Activated naive CD4-positive, alpha-beta T cell treated with anti-CD3 and anti-CD28 coated beads for 36 hours (primary cell): Measurements from ENCODE around the gene HIPK4. TPM values are rescaled to one million over a fixed set of nuclear protein-coding genes. Genes with fewer than 3 reads are reported as not detected.

Source experiments
- CTCF ChIA-PET: fragments of 350-600 bp; sonication (Branson Sonifier 250); formaldehyde crosslinking; loops from one replicate; lab custom pipeline; 2021; ENCODE audit warnings: antibody characterized with exemption; lab: Charles Lee
- DNase-seq: peaks from one replicate; pipeline ENCODE4 v3.0.0-alpha.2; 2020
- H3K27ac Mint-ChIP-seq: one replicate; pipeline ENCODE4 v1.8.0; 2021; ENCODE audit warnings: mild to moderate bottlenecking, mixed read lengths
- H3K27me3 Mint-ChIP-seq: one replicate; pipeline ENCODE4 v1.8.0; 2021; ENCODE audit warnings: low read depth, mixed read lengths
- H3K36me3 Mint-ChIP-seq: one replicate; pipeline ENCODE4 v1.8.0; 2021; ENCODE audit warnings: low read depth, mixed read lengths
- H3K4me1 Mint-ChIP-seq: one replicate; pipeline ENCODE4 v1.8.0; 2021; ENCODE audit warnings: low read depth, mixed read lengths
- H3K4me3 Mint-ChIP-seq: one replicate; pipeline ENCODE4 v1.8.0; 2021; ENCODE audit warnings: mild to moderate bottlenecking, moderate library complexity, mixed read lengths
- H3K9me3 Mint-ChIP-seq: one replicate; pipeline ENCODE4 v1.8.0; 2021; ENCODE audit warnings: mixed read lengths
- intact Hi-C: fragments of 100-400 bp; cut with micrococcal nuclease; formaldehyde crosslinking; loops from one replicate; pipeline ENCODE4 v1.15.1; 2023
- total RNA-seq, 2 experiments: library from RNA; stranded (reverse); gene quantifications; one replicate each; pipeline ENCODE4 v1.2.3, GENCODE V29; 2021

Gene HIPK4
- total RNA-seq, 2 experiments from 2014 or later = not detected

DNA sequence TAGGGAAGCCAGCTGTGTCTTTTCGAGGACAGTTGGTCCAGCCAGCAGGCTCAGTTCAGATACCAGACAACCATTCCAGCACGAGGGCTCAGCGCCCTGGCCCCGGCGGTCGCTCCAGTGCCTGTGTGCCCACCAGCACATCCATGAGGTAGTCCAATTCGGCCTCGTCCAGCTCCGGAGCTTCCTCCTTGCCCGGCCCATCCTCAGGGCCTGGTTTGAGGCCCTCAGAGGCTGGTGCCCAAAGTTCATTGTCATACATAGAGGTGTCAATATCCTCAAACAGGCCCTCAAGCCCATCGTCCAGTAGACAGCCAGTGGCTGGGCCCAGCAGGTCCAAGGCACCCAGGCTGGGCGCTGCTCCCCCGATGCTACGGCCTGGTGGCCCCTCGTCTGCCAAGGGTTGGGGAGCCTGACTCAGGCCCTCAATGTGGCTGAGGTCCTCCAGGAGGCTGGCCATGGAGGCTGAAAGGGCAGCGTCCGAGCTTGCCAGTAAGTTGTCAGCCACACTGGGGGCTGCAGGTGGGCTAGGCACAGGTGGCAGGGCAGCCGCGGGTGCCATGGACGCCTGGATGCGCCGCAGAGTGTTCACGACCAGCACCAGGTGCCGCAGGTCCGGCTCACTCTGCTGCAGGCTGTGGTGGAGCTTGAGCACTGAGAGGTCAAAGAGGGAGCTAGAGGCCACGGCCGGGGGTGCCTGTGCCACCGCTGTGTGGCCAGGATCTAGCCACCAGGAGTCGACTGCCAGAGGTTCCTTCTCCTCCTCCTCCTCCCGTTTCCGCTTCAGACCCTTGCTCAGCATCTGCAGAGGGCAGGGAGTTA is 33.0 kb upstream of the HIPK4 start:
- H3K9me3 Mint-ChIP-seq = no peaks in the 10 kb centered on the region
- peaks cover 12% of the 10 kb centered on the region for H3K36me3 Mint-ChIP-seq
- peak overlapping the region; percentile 86 for H3K4me3 Mint-ChIP-seq
- intact Hi-C loops = no loop called here
- peak overlapping the region; percentile 94 for H3K27ac Mint-ChIP-seq
- peaks cover 22% of the 10 kb centered on the region for H3K4me1 Mint-ChIP-seq
- CTCF ChIA-PET = interaction anchor here (1.2 kb wide), 1 partner anchor 15 kb away, joined by 3 read pairs; no protein-coding TSS in a partner anchor
- DNase-seq = no peak
- H3K27me3 Mint-ChIP-seq = no peaks in the 10 kb centered on the region

DNA sequence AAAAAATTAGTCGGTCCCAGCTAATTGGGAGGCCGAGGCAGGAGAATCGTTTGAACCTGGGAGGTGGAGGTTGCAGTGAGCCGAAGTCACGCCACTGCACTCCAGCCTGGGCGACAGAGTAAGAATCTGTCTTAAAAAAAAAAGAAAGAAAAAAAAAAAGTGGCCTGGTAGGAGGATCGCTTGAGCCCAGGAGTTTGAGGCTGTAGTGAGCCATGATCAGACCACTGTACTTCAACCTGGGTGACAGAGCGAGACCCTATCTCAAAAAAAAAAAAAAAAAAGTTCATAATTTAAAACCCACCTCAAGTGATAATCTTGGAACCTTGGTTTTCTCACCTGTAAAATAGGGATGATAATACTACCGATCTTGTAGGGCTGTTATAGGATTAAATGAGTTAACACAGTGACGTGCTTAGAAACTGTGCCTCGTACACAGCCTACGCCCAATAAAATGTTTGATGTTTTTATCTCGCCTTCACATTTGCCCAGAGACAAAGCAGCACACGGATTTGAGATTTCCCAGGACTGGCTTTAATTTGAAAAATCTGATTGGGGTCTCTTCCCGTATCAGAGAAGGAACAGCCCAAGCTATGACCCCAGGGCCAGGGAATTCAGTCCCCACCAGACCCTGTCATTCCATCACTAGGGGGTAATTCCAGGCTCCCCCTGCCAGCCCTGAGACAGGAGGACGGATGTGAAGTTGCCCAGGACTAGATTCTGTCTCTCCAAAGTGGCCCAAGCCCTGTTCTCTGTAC is 32.2 kb upstream of the HIPK4 start:
- intact Hi-C loops = loop anchor here (1.0 kb wide), 2 partner anchors 22 to 44 kb away; partner anchors contain the start of gene SERTAD3
- no peak for DNase-seq
- Mint-ChIP-seq H3K9me3 (no peaks in the 10 kb centered on the region), H3K4me3 (peak overlapping the region; percentile 86), H3K27me3 (no peaks in the 10 kb centered on the region), H3K4me1 (peaks cover 27% of the 10 kb centered on the region), H3K27ac (peak overlapping the region; percentile 94), H3K36me3 (peaks cover 12% of the 10 kb centered on the region)
- CTCF ChIA-PET = interaction anchor here (0.6 to 2.8 kb wide), 6 partner anchors 12 to 21 kb away, joined by 4 to 15 read pairs (median 8); no protein-coding TSS in a partner anchor

DNA sequence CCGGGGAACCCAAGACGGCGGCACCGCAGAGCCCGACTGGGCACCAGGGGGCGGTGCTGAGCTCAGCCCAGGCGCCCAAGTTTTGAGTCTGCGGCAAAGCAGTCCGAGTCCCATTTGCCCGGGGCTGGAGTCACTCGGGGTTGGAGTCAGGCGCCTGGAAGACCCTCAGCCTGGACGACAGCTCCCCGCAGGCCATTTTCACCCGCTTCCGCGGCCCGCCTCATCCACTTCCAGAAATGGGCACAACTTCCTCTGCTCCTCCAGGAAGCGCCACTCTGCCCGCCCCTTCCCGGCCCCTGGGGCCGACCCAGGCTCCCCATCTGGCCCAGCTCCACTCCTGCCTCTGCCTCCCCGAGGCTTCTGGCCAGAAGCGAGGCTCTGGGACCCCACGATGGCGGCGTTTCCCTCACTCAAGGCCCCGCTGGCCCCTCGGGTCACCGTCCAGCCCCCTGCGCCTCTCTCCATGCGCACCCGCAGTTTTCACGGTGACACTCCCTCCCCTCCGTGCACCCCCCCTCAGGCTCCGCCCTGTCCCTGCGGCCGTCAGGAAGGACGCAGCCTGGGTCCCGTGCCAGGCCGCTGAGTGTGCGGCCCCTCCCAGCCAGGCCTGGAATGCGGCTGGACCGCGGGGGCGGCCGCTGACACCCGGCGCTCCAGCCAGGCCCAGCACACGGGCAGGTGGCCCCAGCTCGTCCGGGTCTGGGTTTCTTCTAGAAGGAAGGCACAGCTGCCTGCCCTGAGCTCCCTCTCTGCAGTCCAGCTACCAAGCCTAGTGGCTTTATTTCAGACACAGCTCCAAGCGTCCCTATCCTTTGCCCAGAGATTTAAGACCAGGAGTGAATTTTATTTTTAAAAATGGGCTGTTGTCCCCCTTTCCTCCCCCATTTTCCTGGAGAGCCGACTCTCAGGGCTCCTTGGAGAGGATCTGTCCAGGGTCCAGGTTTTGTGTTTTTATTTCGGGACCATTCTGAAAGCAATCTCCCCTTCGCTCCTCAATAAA is 31.1 kb upstream of the HIPK4 start:
- peak; percentile 84 for DNase-seq
- Mint-ChIP-seq H3K36me3 (peaks cover 12% of the 10 kb centered on the region), H3K4me3 (peak overlapping the region; percentile 86), H3K27ac (peak overlapping the region; percentile 94), H3K27me3 (no peaks in the 10 kb centered on the region), H3K9me3 (no peaks in the 10 kb centered on the region), H3K4me1 (peaks cover 28% of the 10 kb centered on the region)
- CTCF ChIA-PET = interaction anchor here (0.6 to 2.8 kb wide), 24 partner anchors 10 to 452 kb away, joined by 3 to 15 read pairs (median 4); partner anchors contain the start of genes BLVRB, C19orf47 and PLD3
- intact Hi-C loops = loop anchor here (1.0 kb wide), 2 partner anchors 23 to 45 kb away; partner anchors contain the start of gene SERTAD3

DNA sequence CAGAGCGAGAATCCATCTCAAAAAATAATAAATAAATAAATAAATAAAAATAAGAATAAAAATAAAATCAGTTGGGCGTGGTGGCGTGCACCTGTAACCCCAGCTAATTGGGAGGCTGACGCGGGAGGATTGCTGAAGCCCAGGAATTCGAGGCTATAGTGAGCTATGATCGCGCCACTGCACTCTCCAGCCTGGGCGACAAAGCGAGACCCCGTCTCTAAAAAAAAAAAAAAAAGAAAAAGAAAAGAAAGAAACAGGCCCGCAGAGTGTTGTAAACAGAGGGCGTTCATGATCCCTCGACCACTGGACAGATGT is 30.4 kb upstream of the HIPK4 start:
- Mint-ChIP-seq H3K36me3 (peaks cover 10% of the 10 kb centered on the region), H3K27me3 (no peaks in the 10 kb centered on the region), H3K4me3 (peak overlapping the region; percentile 86), H3K27ac (peak overlapping the region; percentile 94), H3K4me1 (peaks cover 28% of the 10 kb centered on the region), H3K9me3 (no peaks in the 10 kb centered on the region)
- intact Hi-C loops = no loop called here
- no peak for DNase-seq
- CTCF ChIA-PET = interaction anchor here (0.6 to 2.8 kb wide), 24 partner anchors 9 to 451 kb away, joined by 3 to 15 read pairs (median 4); partner anchors contain the start of genes BLVRB, C19orf47 and PLD3

DNA sequence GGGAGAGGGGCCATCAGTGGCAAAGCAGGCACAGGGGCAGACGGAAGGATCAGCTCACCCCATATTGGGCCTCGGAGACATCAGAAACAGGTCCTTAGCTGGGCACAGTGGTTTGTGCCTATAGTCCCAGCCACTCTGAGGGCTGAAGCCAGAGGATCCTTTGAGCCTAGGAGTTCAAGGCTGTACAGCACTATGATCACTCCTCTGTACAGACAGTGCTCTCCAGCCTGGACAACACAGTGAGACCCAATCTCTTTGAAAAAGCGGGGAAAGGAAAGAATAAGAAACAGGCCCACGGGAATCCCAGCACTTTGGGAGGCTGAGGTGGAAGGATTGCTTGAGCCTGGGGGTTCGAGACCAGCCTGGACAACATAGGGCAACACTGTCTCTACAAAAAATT is 29.8 kb upstream of the HIPK4 start:
- peak overlapping the region; percentile 52 for H3K4me3 Mint-ChIP-seq
- peaks cover 27% of the 10 kb centered on the region for H3K4me1 Mint-ChIP-seq
- CTCF ChIA-PET = interaction anchor here (0.6 to 2.8 kb wide), 12 partner anchors 9 to 124 kb away, joined by 3 to 15 read pairs (median 6); partner anchors contain the start of gene BLVRB
- no peaks in the 10 kb centered on the region for H3K9me3 Mint-ChIP-seq
- no peaks in the 10 kb centered on the region for H3K27me3 Mint-ChIP-seq
- no peak for DNase-seq
- H3K36me3 Mint-ChIP-seq = peaks cover 9% of the 10 kb centered on the region
- intact Hi-C loops = no loop called here
- no peak overlapping the region for H3K27ac Mint-ChIP-seq

DNA sequence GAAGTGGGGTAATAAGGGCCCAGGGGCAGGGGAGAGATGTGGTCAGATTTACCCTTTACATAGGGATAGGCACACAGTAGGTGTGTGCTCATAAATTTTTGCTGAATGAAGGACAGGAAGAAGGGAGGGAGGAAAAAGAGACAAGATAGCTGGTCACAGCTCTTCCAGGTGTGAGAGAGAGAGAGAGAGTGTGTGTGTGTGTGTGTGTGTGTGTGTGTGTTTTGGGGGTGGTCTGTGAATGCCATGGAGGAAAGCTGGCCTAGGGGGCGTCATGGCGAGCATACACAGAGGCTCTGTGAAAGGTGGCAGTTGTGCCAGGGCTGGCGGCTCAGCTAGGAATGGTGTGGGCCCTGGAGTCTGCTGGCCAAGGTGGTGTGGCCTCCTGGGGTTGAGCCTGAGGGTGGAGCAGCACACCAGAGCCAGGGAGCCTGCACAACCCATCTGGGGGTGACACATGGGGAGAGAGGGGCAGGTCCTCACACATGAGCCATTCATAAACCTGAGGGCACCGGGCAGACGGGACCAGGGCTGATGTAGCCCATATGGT is 29.2 kb upstream of the HIPK4 start:
- Mint-ChIP-seq H3K4me1 (peaks cover 22% of the 10 kb centered on the region), H3K36me3 (peaks cover 5% of the 10 kb centered on the region), H3K9me3 (no peaks in the 10 kb centered on the region), H3K27ac (no peak overlapping the region), H3K4me3 (no peak overlapping the region), H3K27me3 (no peaks in the 10 kb centered on the region)
- intact Hi-C loops = no loop called here
- CTCF ChIA-PET = interaction anchor here (0.6 to 2.8 kb wide), 4 partner anchors 15 to 124 kb away, joined by 3 to 15 read pairs (median 3); no protein-coding TSS in a partner anchor
- no peak for DNase-seq

DNA sequence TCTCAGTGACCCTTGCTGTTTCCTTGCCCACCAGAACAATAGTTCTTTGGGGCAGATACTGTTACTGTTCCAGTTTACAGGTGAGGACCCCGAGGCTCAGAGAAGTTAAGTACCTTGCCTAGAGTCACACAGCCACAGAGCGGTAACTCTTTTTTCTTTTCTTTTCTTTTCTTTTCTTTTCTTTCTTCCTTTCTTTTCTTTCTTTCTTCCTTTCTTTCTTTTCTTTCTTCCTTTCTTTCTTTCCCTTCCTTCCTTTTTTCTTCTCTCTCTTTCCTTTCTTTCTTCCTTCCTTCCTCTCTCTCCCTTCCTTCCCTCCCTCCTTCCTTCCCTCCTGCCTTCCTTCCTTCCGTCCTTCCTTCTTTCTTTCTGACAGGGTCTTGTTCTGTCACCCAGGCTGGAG is 28.1 kb upstream of the HIPK4 start:
- Mint-ChIP-seq H3K27ac (no peak overlapping the region), H3K27me3 (no peaks in the 10 kb centered on the region), H3K4me1 (peaks cover 16% of the 10 kb centered on the region), H3K36me3 (peaks cover 5% of the 10 kb centered on the region), H3K4me3 (no peak overlapping the region), H3K9me3 (no peaks in the 10 kb centered on the region)
- intact Hi-C loops = no loop called here
- no peak for DNase-seq
- CTCF ChIA-PET = interaction anchor here (0.6 kb wide), 1 partner anchor 304 kb away, joined by 3 read pairs; no protein-coding TSS in a partner anchor

DNA sequence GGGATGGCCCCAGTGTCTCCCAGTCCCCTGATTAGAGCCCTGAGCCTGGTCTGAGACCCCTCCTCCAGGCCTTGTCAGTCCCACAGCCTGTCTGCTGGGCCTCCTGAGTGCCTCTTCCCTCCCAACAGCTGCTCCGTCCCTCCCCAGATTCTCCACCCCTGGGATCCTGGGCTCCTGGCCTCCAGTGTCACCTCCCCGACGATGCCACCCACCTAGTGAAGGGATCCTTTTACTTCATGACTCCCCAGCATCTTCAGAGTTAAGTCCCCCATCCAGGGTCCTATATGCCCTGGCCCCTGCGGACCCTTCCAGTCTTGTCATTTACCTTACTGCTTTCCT is 27.6 kb upstream of the HIPK4 start:
- Mint-ChIP-seq H3K27ac (peak overlapping the region; percentile 34), H3K4me3 (no peak overlapping the region), H3K9me3 (no peaks in the 10 kb centered on the region), H3K4me1 (peaks cover 16% of the 10 kb centered on the region), H3K36me3 (peaks cover 5% of the 10 kb centered on the region), H3K27me3 (no peaks in the 10 kb centered on the region)
- intact Hi-C loops = no loop called here
- DNase-seq = no peak
- CTCF ChIA-PET = interaction anchor here (0.6 kb wide), 1 partner anchor 496 kb away, joined by 4 read pairs; no protein-coding TSS in a partner anchor

DNA sequence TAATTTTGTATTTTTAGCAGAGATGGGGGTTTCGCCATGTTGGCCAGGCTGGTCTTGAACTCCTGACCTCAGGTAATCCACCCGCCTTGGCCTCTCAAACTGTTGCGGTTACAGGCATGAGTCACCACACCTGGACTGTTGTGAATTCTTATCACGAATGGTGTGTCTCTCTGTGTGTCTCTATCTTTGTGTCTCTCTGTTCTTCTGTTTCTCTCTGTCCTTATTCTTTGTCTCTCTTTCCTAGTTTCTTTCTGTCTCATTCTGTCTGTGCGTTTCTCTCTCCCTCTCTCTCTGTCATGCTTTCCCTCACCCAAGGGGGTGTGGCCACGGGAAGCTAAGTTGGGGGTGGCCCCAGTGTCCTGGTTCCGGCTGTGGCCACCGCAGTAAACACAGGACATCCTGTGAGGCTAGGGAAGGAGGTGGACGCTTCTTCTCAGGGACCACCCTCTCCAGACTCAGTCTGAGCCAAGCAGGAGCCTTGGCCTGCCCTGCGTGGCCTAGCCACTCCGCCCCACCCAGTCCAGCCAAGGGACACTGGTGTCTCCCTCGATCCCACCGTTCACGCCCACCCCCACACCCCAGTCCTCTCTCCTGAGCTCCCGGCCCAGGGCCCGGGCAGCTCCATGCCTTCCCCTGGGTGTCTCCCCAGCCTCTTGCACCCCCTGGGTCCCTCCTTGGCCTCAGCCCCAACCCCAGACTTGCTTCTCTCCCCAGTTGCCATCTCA is 27.1 kb upstream of the HIPK4 start:
- peak overlapping the region; percentile 34 for H3K27ac Mint-ChIP-seq
- peaks cover 1% of the 10 kb centered on the region for H3K36me3 Mint-ChIP-seq
- no peaks in the 10 kb centered on the region for H3K27me3 Mint-ChIP-seq
- intact Hi-C loops = no loop called here
- CTCF ChIA-PET = interaction anchor here (0.6 kb wide), 1 partner anchor 496 kb away, joined by 4 read pairs; no protein-coding TSS in a partner anchor
- no peak overlapping the region for H3K4me3 Mint-ChIP-seq
- H3K4me1 Mint-ChIP-seq = peaks cover 11% of the 10 kb centered on the region
- no peaks in the 10 kb centered on the region for H3K9me3 Mint-ChIP-seq
- peak; percentile 40 for DNase-seq

DNA sequence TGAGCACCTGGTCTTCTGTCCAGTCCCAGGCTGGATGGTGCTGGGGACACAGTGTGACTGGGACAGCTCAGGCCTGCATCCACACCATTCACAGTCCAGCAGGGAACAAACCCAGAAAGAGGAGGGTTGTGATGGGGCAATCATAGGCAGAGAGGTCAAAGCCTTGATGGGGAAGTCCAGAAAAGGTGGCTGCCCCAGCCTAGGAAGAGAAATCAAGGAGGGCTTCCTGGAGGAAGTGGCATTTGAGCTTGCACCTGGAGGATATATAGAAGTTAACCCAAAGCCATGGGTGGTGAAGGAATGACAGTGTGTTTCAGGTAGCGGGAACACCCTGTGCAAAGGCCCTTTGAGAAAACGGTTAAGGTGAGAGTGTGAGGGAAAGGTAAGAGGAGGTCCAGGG is 25.8 kb upstream of the HIPK4 start:
- peaks cover 10% of the 10 kb centered on the region for H3K4me1 Mint-ChIP-seq
- no peak overlapping the region for H3K27ac Mint-ChIP-seq
- no peaks in the 10 kb centered on the region for H3K9me3 Mint-ChIP-seq
- H3K4me3 Mint-ChIP-seq = no peak overlapping the region
- intact Hi-C loops = no loop called here
- CTCF ChIA-PET = interaction anchor here (1.2 kb wide), 1 partner anchor 219 kb away, joined by 4 read pairs; no protein-coding TSS in a partner anchor
- no peak for DNase-seq
- H3K36me3 Mint-ChIP-seq = no peaks in the 10 kb centered on the region
- H3K27me3 Mint-ChIP-seq = no peaks in the 10 kb centered on the region
